GM20431 (cell line): ENCODE data around the gene CORO1C.

Experiments used
- in situ Hi-C: fragments of 300-500 bp; cut with MseI, MboI; formaldehyde crosslinking; loops from one replicate; pipeline ENCODE4 v1.15.0; 2020; ENCODE audit warnings: low sequenced_read_pairs; ENCODE audit not compliant: unreplicated experiment

CORO1C gene

GRCh38 chr12:108610856-108611605 is 120.3 kb downstream of the CORO1C start:
- in situ Hi-C loops = loop anchor here (10.0 kb wide), 1 partner anchor 46 kb away; the partner anchor contains the start of genes ISCU and SART3

- in situ Hi-C loops = loop anchor here (10.0 kb wide), 1 partner anchor 46 kb away; the partner anchor contains the start of genes ISCU and SART3
Observed at GRCh38 chr12:108610336-108610815, 120.9 kb downstream of the CORO1C start.

- in situ Hi-C loops = loop anchor here (10.0 kb wide), 1 partner anchor 45 kb away; the partner anchor contains the start of genes ISCU and SART3
Observed at GRCh38 chr12:108609537-108610335, 121.6 kb downstream of the CORO1C start.

- in situ Hi-C loops = no loop called here
Observed at GRCh38 chr12:108608616-108609015, 122.7 kb downstream of the CORO1C start.

- in situ Hi-C loops = no loop called here
Observed at GRCh38 chr12:108607981-108608600, 123.2 kb downstream of the CORO1C start.

GRCh38 chr12:108606492-108606891 is 124.8 kb downstream of the CORO1C start:
- in situ Hi-C loops = no loop called here

GRCh38 chr12:108605690-108606406 is 125.5 kb downstream of the CORO1C start:
- in situ Hi-C loops = no loop called here

- in situ Hi-C loops = no loop called here
Observed at GRCh38 chr12:108605000-108605689, 126.2 kb downstream of the CORO1C start.

- in situ Hi-C loops = no loop called here
Observed at GRCh38 chr12:108604208-108604941, 126.9 kb downstream of the CORO1C start.

GRCh38 chr12:108603743-108604142 is 127.6 kb downstream of the CORO1C start:
- in situ Hi-C loops = no loop called here

- in situ Hi-C loops = no loop called here
Observed at GRCh38 chr12:108602976-108603704, 128.2 kb downstream of the CORO1C start.

- in situ Hi-C loops = no loop called here
Observed at GRCh38 chr12:108602209-108602705, 129.1 kb downstream of the CORO1C start.

GRCh38 chr12:108600702-108601007 is 130.7 kb downstream of the CORO1C start:
- in situ Hi-C loops = no loop called here

GRCh38 chr12:108599948-108600701 is 131.2 kb downstream of the CORO1C start:
- in situ Hi-C loops = no loop called here

- in situ Hi-C loops = no loop called here
Observed at GRCh38 chr12:108599541-108599940, 131.8 kb downstream of the CORO1C start.

- in situ Hi-C loops = no loop called here
Observed at GRCh38 chr12:108598553-108599250, 132.6 kb downstream of the CORO1C start.
